GM12878 (cell line): ENCODE results near the gene RABL2A. TPM values are rescaled to one million over a fixed set of nuclear protein-coding genes. Genes with fewer than 3 reads are reported as not detected.
"Not testable (repeated sequence)": the region's sequence is repeated elsewhere in the genome, so short reads cannot be mapped to it uniquely, and the experiment has no call there.

Experiments used
- ATAC-seq: fragments of 200-7000 bp; cut with Tn5 transposase; 3 replicates; pipeline ENCODE4 v1.9.1; 2020; ENCODE audit warnings: mild to moderate bottlenecking, moderate library complexity
- BruUV-seq: library from RNA; stranded (reverse); fragments of 400-500 nt; replicated peaks from 2 replicates; lab custom pipeline; 2021; lab: Mats Ljungman, UMichigan
- CTCF ChIA-PET: fragments of 300-600 bp; sonication (Branson Sonifier 250); formaldehyde crosslinking; extraction: SDS; loops from one replicate; lab custom pipeline; 2021; ENCODE audit warnings: inconsistent platforms; lab: Yijun Ruan, JAX
- POLR2A ChIA-PET: fragments of 350-600 bp; formaldehyde crosslinking; extraction: SDS; loops from one replicate; lab custom pipeline; 2021; ENCODE audit warnings: inconsistent platforms; lab: Charles Lee
- RAD21 ChIA-PET: fragments of 300-600 bp; sonication (Branson Sonifier 250); formaldehyde crosslinking; loops from one replicate; lab custom pipeline; 2023; ENCODE audit warnings: antibody characterized with exemption; ENCODE audit not compliant: unreplicated experiment; lab: Charles Lee
- SMC1A ChIA-PET: fragments of 300-600 bp; sonication (Branson Sonifier 250); formaldehyde crosslinking; loops from one replicate; lab custom pipeline; 2023; ENCODE audit not compliant: unreplicated experiment, uncharacterized antibody; lab: Charles Lee
- DNase-seq: peaks from one replicate; pipeline ENCODE4 v3.0.0-alpha.2; 2011; ENCODE audit warnings: low read depth, low spot score
- FAIRE-seq: peaks from 3 replicates; lab custom pipeline; 2011; peaks lifted over from hg19 to GRCh38; lab: Jason Lieb, UNC
- H2AFZ ChIP-seq: 2 replicates; pipeline ENCODE4 v1.6.0; 2011; ENCODE audit warnings: low read depth, low read length, control low read depth; ENCODE audit not compliant: control insufficient read depth
- H3K27ac ChIP-seq: 2 replicates; pipeline ENCODE4 v1.5.1; 2011; ENCODE audit warnings: control low read depth; ENCODE audit not compliant: control insufficient read depth, insufficient read depth
- H3K27me3 ChIP-seq, 2 experiments: replicated peaks in 1 of 2; 2 replicates each; pipeline versions ENCODE4 v1.6.0 to v1.6.1; 2011; ENCODE audit warnings: low read length in 1 of 2; ENCODE audit not compliant: control insufficient read depth in 2 of 2, insufficient read depth in 2 of 2
- H3K36me3 ChIP-seq, 2 experiments: 2 replicates each; pipeline ENCODE4 v1.5.1; 2011; ENCODE audit warnings: low read length in 1 of 2; ENCODE audit not compliant: control insufficient read depth in 2 of 2, insufficient read depth in 2 of 2
- H3K4me1 ChIP-seq: 2 replicates; pipeline ENCODE4 v1.6.1; 2011; ENCODE audit warnings: mild to moderate bottlenecking, low read length, moderate library complexity, mixed read lengths; ENCODE audit not compliant: control insufficient read depth, insufficient read depth
- H3K4me2 ChIP-seq: 2 replicates; pipeline ENCODE4 v1.6.0; 2011; ENCODE audit warnings: control low read depth; ENCODE audit not compliant: control insufficient read depth, insufficient read depth
- H3K4me3 ChIP-seq: fragments of 200-600 bp; sonication (generic); 2 replicates; pipeline ENCODE4 v1.5.1; 2016
- H3K79me2 ChIP-seq: 2 replicates; pipeline ENCODE4 v1.6.0; 2011; ENCODE audit warnings: low read length; ENCODE audit not compliant: control insufficient read depth, insufficient read depth
- H3K9ac ChIP-seq: 2 replicates; pipeline ENCODE4 v1.8.0; 2011; ENCODE audit warnings: low read length, control low read depth, mixed read lengths; ENCODE audit not compliant: control insufficient read depth, insufficient read depth
- H3K9me3 ChIP-seq: replicated peaks from 3 replicates; pipeline ENCODE4 v1.5.1; 2011; ENCODE audit warnings: mild to moderate bottlenecking, low read length; ENCODE audit not compliant: control insufficient read depth, insufficient read depth
- H4K20me1 ChIP-seq: 2 replicates; pipeline ENCODE4 v1.6.0; 2011; ENCODE audit not compliant: control insufficient read depth, insufficient read depth
- BACH1 ChIP-seq: fragments of 450-650 bp; IDR thresholded peaks from 2 replicates; pipeline ENCODE4 v1.6.1; 2017; ENCODE audit warnings: mild to moderate bottlenecking, borderline replicate concordance
- CHD2 ChIP-seq: IDR thresholded peaks from 2 replicates; pipeline ENCODE4 v1.6.1; 2011; ENCODE audit warnings: low read depth, low read length, improper control_type of control experiment, borderline replicate concordance
- CREB1 ChIP-seq: IDR thresholded peaks from 2 replicates; pipeline ENCODE4 v1.6.1; 2012; ENCODE audit warnings: low read depth, mild to moderate bottlenecking, inconsistent platforms
- CREM ChIP-seq: IDR thresholded peaks from 2 replicates; pipeline ENCODE4 v1.6.1; 2014; ENCODE audit warnings: antibody characterized with exemption, low read depth
- EGR1 ChIP-seq, 2 experiments: IDR thresholded peaks; 1 replicate in 1 of 2; 2 replicates in 1 of 2; pipeline ENCODE4 v1.6.1; 2011 to 2012; ENCODE audit warnings: low read depth in 2 of 2, low read length in 2 of 2, borderline replicate concordance in 1 of 2, mild to moderate bottlenecking in 1 of 2, moderate library complexity in 1 of 2
- HCFC1 ChIP-seq: fragments of 150-350 bp; IDR thresholded peaks from 2 replicates; pipeline ENCODE4 v1.6.1; 2014; ENCODE audit warnings: low read length
- HDGF ChIP-seq: fragments of 450-650 bp; IDR thresholded peaks from 2 replicates; pipeline ENCODE4 v1.6.1; 2016; ENCODE audit warnings: antibody characterized with exemption
- IKZF1 ChIP-seq: fragments of 450-650 bp; conservative IDR thresholded peaks from 2 replicates; pipeline ENCODE4 v1.6.1; 2017; ENCODE audit warnings: antibody characterized with exemption, mild to moderate bottlenecking
- NR2C1 ChIP-seq: fragments of 450-650 bp; IDR thresholded peaks from 2 replicates; pipeline ENCODE4 v1.6.1; 2017; ENCODE audit warnings: antibody characterized with exemption, mild to moderate bottlenecking, moderate library complexity
- NR2F1 ChIP-seq: fragments of 450-650 bp; conservative IDR thresholded peaks from 2 replicates; pipeline ENCODE4 v1.6.1; 2017; ENCODE audit warnings: mild to moderate bottlenecking
- NRF1 ChIP-seq: conservative IDR thresholded peaks from 2 replicates; pipeline ENCODE4 v1.6.1; 2011; ENCODE audit warnings: mild to moderate bottlenecking, low read depth, low read length, improper control_type of control experiment
- PML ChIP-seq: IDR thresholded peaks from 2 replicates; pipeline ENCODE4 v1.6.1; 2012; ENCODE audit warnings: low read length, inconsistent platforms
- POLR2A ChIP-seq: IDR thresholded peaks from 2 replicates; pipeline ENCODE4 v1.6.1; 2011; ENCODE audit warnings: low read depth, mild to moderate bottlenecking, low read length
- POLR2AphosphoS2 ChIP-seq: IDR thresholded peaks from 2 replicates; pipeline ENCODE4 v1.6.1; 2011; ENCODE audit warnings: low read depth, mild to moderate bottlenecking, low read length, improper control_type of control experiment, moderate library complexity
- POLR2AphosphoS5 ChIP-seq: IDR thresholded peaks from 2 replicates; pipeline ENCODE4 v1.6.1; 2011; ENCODE audit warnings: mild to moderate bottlenecking, low read length, inconsistent platforms
- SRF ChIP-seq, 2 experiments: IDR thresholded peaks; 2 replicates each; pipeline ENCODE4 v1.6.1; 2011; ENCODE audit warnings: low read depth in 2 of 2, low read length in 2 of 2, mild to moderate bottlenecking in 1 of 2, moderate library complexity in 1 of 2
- TAF1 ChIP-seq: IDR thresholded peaks from 2 replicates; pipeline ENCODE4 v1.6.1; 2011; ENCODE audit warnings: mild to moderate bottlenecking, low read depth, low read length, borderline replicate concordance
- WGBS: methylation state at CpG from one replicate; pipeline ENCODE4 v1.1.6; 2016; ENCODE audit warnings: low lambda C conversion rate; ENCODE audit not compliant: insufficient replicate concordance, insufficient coverage; ENCODE audit errors: missing lambda C conversion rate; 5-methylcytosine and 5-hydroxymethylcytosine counted together
- in situ Hi-C: fragments of 300-500 bp; cut with MboI; formaldehyde crosslinking; loops from 9 replicates; pipeline ENCODE4 v1.14.3; 2018; ENCODE audit warnings: mixed read lengths
- intact Hi-C: fragments of 100-400 bp; cut with micrococcal nuclease; formaldehyde crosslinking; loops from one replicate; pipeline ENCODE4 v1.14.2; 2022; ENCODE audit not compliant: unreplicated experiment
- polyA plus RNA-seq, 11 experiments: library from polyadenylated mRNA; depleted of rRNA in 4 of 11; unstranded in 6 of 11; stranded (reverse) in 5 of 11; fragments of >200 nt; fragmentation: Nextera tagmentation in 4 of 11; fragmentation: Illumina TruSeq in 1 of 11; extraction: Ambion mirVana in 4 of 11; extraction: Trizol in 1 of 11; gene quantifications; 1 replicate in 1 of 11; 2 replicates in 10 of 11; pipeline versions ENCODE4 v1.2.1 to v1.2.3, GENCODE V29; 2011 to 2016; ENCODE audit warnings: inconsistent platforms in 2 of 11, missing spikeins in 2 of 11, low read depth in 1 of 11
- total RNA-seq, 4 experiments: library from RNA; depleted of rRNA in 3 of 4; stranded (reverse); fragments of >200 nt in 3 of 4; fragmentation: Illumina TruSeq in 1 of 4; extraction: Trizol in 1 of 4; gene quantifications; 2 replicates each; pipeline versions ENCODE4 v1.2.1 to v1.2.3, GENCODE V29; 2013 to 2021
- TF ChIP-seq, protein P1 (sequence below): IDR thresholded peaks from 2 replicates; pipeline ENCODE4 v1.6.1; 2011; ENCODE audit warnings: low read depth, mild to moderate bottlenecking, low read length, moderate library complexity, borderline replicate concordance; ENCODE audit errors: extremely low read depth
- TF ChIP-seq, protein P2 (sequence below): fragments of 450-650 bp; conservative IDR thresholded peaks from 2 replicates; pipeline ENCODE4 v1.6.1; 2017; ENCODE audit warnings: mild to moderate bottlenecking, moderate library complexity

RABL2A gene
- total and polyA plus RNA-seq, 10 of the 15 experiments (the other 5 are each of a cell fraction or from before 2014, with no cell fraction given) = 0.87 to 17.9 (median 9.7) TPM

DNA sequence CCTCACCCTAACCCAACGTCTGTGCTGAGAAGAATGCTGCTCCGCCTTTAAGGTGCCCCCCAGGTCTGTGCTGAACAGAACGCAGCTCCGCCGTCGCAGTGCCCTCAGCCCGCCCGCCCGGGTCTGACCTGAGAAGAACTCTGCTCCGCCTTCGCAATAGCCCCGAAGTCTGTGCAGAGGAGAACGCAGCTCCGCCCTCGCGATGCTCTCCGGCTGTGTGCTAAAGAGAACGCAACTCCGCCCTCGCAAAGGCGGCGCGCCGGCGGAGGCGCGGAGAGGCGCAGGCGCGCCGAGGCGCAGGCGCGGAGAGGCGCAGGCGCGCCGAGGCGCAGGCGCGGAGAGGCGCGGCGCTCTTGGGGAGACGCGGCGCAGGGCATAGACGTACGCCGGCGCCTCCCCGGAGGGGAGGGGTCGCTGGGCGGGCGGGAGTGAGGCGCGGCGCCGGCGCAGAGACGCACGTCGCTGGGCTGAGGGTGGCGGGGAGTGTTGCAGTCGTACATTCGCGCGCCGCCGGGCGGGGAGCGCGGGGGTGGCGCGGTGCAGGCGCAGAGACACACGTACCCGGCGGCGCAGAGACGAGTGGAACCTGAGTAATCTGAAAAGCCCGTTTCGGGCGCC lies 23.5 kb upstream of the RABL2A start:
- ATAC-seq = peak; percentile 97
- ChIA-PET CTCF (interaction anchor here (0.6 to 3.8 kb wide), 15 partner anchors 23 to 375 kb away, joined by 3 to 59 read pairs (median 3); partner anchors contain the start of genes RABL2A and SLC35F5), POLR2A (interaction anchor here (0.9 to 1.7 kb wide), 2 partner anchors 20 to 97 kb away, joined by 3 to 10 read pairs; no protein-coding TSS in a partner anchor)
- H3K36me3 ChIP-seq, in situ Hi-C loops: not testable (repeated sequence)
- WGBS = 57% methylated on average over 17 of the region's 84 CpGs
- TF ChIP-seq POLR2AphosphoS5 (peak; percentile 59; the same call in 1 of the 2 replicates), CREM (peak; percentile 92), PML (peak; percentile 69), EGR1 (IDR thresholded peaks at IDR 0.05; ENCODE audit: borderline replicate concordance in 1 of 2, low read depth in 2 of 2, low read length in 2 of 2) (peak in 1 of 2 experiments; percentile 72; a peak in 2 of 3 replicates), BACH1 (peak; percentile 10; the same call in 1 of the 2 replicates), NRF1 (peak; percentile 71), TAF1 (peak; percentile 49; the same call in 1 of the 2 replicates), HDGF (peak; percentile 89), NR2C1 (0 out of 2 replicates have a peak, but pooled peaks have one; percentile 29), POLR2AphosphoS2 (peak; percentile 80; the same call in 1 of the 2 replicates), IKZF1 (peak; percentile 100), SRF (IDR thresholded peaks at IDR 0.05; ENCODE audit: low read depth in 2 of 2, low read length in 2 of 2) (peak in 1 of 2 experiments; percentile 73; a peak in 1 of 4 replicates), NR2F1 (0 out of 2 replicates have a peak, but pooled peaks have one; percentile 92), POLR2A (peak; percentile 90), CREB1 (peak; percentile 94), CHD2 (peak; percentile 65; the same call in 1 of the 2 replicates), HCFC1 (peak; percentile 53)
- TF ChIP-seq, protein P1, sequence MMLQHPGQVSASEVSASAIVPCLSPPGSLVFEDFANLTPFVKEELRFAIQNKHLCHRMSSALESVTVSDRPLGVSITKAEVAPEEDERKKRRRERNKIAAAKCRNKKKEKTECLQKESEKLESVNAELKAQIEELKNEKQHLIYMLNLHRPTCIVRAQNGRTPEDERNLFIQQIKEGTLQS = peak; percentile 75
- TF ChIP-seq, protein P2, sequence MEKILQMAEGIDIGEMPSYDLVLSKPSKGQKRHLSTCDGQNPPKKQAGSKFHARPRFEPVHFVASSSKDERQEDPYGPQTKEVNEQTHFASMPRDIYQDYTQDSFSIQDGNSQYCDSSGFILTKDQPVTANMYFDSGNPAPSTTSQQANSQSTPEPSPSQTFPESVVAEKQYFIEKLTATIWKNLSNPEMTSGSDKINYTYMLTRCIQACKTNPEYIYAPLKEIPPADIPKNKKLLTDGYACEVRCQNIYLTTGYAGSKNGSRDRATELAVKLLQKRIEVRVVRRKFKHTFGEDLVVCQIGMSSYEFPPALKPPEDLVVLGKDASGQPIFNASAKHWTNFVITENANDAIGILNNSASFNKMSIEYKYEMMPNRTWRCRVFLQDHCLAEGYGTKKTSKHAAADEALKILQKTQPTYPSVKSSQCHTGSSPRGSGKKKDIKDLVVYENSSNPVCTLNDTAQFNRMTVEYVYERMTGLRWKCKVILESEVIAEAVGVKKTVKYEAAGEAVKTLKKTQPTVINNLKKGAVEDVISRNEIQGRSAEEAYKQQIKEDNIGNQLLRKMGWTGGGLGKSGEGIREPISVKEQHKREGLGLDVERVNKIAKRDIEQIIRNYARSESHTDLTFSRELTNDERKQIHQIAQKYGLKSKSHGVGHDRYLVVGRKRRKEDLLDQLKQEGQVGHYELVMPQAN = peak; percentile 80; the same call in 1 of the 2 replicates
- TF ChIP-seq, all 136 proteins: peak for 19; not testable (repeated sequence) for 117
- not testable (repeated sequence) for BruUV-seq, H4K20me1 ChIP-seq, H3K4me1 ChIP-seq, H3K9me3 ChIP-seq, H3K79me2 ChIP-seq, FAIRE-seq, H3K27me3 ChIP-seq
- Histone ChIP-seq H3K9ac (peak overlapping the region; percentile 73), H3K4me3 (peak overlapping the region; percentile 70; the same call in 1 of the 2 replicates), H3K27ac (peak overlapping the region; percentile 48), H3K4me2 (peak overlapping the region; percentile 71), H2AFZ (peak overlapping the region; percentile 91)
- intact Hi-C loops = loop anchor here (2.0 kb wide), 1 partner anchor 89 kb away; no protein-coding TSS in a partner anchor
- ChIA-PET RAD21 (interaction anchor here (1.3 to 2.5 kb wide), 3 partner anchors 89 to 98 kb away, joined by 9 to 32 read pairs (median 12); no protein-coding TSS in a partner anchor), SMC1A (interaction anchor here (1.4 to 1.9 kb wide), 2 partner anchors 89 to 96 kb away, joined by 6 to 17 read pairs; no protein-coding TSS in a partner anchor)
- peak; percentile 59 for DNase-seq
